GM12878 (cell line): ENCODE data around the gene TET2. TPM values are rescaled to one million over a fixed set of nuclear protein-coding genes. Genes with fewer than 3 reads are reported as not detected.

Experiments
- ATAC-seq: fragments of 200-7000 bp; cut with Tn5 transposase; 3 replicates; pipeline ENCODE4 v1.9.1; 2020; ENCODE audit warnings: mild to moderate bottlenecking, moderate library complexity
- BruUV-seq: library from RNA; stranded (reverse); fragments of 400-500 nt; replicated peaks from 2 replicates; lab custom pipeline; 2021; lab: Mats Ljungman, UMichigan
- CTCF ChIA-PET: fragments of 300-600 bp; sonication (Branson Sonifier 250); formaldehyde crosslinking; extraction: SDS; loops from one replicate; lab custom pipeline; 2021; ENCODE audit warnings: inconsistent platforms; lab: Yijun Ruan, JAX
- POLR2A ChIA-PET: fragments of 350-600 bp; formaldehyde crosslinking; extraction: SDS; loops from one replicate; lab custom pipeline; 2021; ENCODE audit warnings: inconsistent platforms; lab: Charles Lee
- RAD21 ChIA-PET: fragments of 300-600 bp; sonication (Branson Sonifier 250); formaldehyde crosslinking; loops from one replicate; lab custom pipeline; 2023; ENCODE audit warnings: antibody characterized with exemption; ENCODE audit not compliant: unreplicated experiment; lab: Charles Lee
- SMC1A ChIA-PET: fragments of 300-600 bp; sonication (Branson Sonifier 250); formaldehyde crosslinking; loops from one replicate; lab custom pipeline; 2023; ENCODE audit not compliant: unreplicated experiment, uncharacterized antibody; lab: Charles Lee
- DNase-seq: peaks from one replicate; pipeline ENCODE4 v3.0.0-alpha.2; 2011; ENCODE audit warnings: low read depth, low spot score
- FAIRE-seq: peaks from 3 replicates; lab custom pipeline; 2011; peaks lifted over from hg19 to GRCh38; lab: Jason Lieb, UNC
- H2AFZ ChIP-seq: 2 replicates; pipeline ENCODE4 v1.6.0; 2011; ENCODE audit warnings: low read depth, low read length, control low read depth; ENCODE audit not compliant: control insufficient read depth
- H3K27ac ChIP-seq: 2 replicates; pipeline ENCODE4 v1.5.1; 2011; ENCODE audit warnings: control low read depth; ENCODE audit not compliant: control insufficient read depth, insufficient read depth
- H3K27me3 ChIP-seq, 2 experiments: replicated peaks in 1 of 2; 2 replicates each; pipeline versions ENCODE4 v1.6.0 to v1.6.1; 2011; ENCODE audit warnings: low read length in 1 of 2; ENCODE audit not compliant: control insufficient read depth in 2 of 2, insufficient read depth in 2 of 2
- H3K36me3 ChIP-seq, 2 experiments: 2 replicates each; pipeline ENCODE4 v1.5.1; 2011; ENCODE audit warnings: low read length in 1 of 2; ENCODE audit not compliant: control insufficient read depth in 2 of 2, insufficient read depth in 2 of 2
- H3K4me1 ChIP-seq: 2 replicates; pipeline ENCODE4 v1.6.1; 2011; ENCODE audit warnings: mild to moderate bottlenecking, low read length, moderate library complexity, mixed read lengths; ENCODE audit not compliant: control insufficient read depth, insufficient read depth
- H3K4me2 ChIP-seq: 2 replicates; pipeline ENCODE4 v1.6.0; 2011; ENCODE audit warnings: control low read depth; ENCODE audit not compliant: control insufficient read depth, insufficient read depth
- H3K4me3 ChIP-seq: fragments of 200-600 bp; sonication (generic); 2 replicates; pipeline ENCODE4 v1.5.1; 2016
- H3K79me2 ChIP-seq: 2 replicates; pipeline ENCODE4 v1.6.0; 2011; ENCODE audit warnings: low read length; ENCODE audit not compliant: control insufficient read depth, insufficient read depth
- H3K9ac ChIP-seq: 2 replicates; pipeline ENCODE4 v1.8.0; 2011; ENCODE audit warnings: low read length, control low read depth, mixed read lengths; ENCODE audit not compliant: control insufficient read depth, insufficient read depth
- H3K9me3 ChIP-seq: replicated peaks from 3 replicates; pipeline ENCODE4 v1.5.1; 2011; ENCODE audit warnings: mild to moderate bottlenecking, low read length; ENCODE audit not compliant: control insufficient read depth, insufficient read depth
- H4K20me1 ChIP-seq: 2 replicates; pipeline ENCODE4 v1.6.0; 2011; ENCODE audit not compliant: control insufficient read depth, insufficient read depth
- HDAC2 ChIP-seq: fragments of 200-600 bp; sonication (generic); IDR thresholded peaks from 2 replicates; pipeline ENCODE4 v1.6.1; 2017
- NR2C1 ChIP-seq: fragments of 450-650 bp; IDR thresholded peaks from 2 replicates; pipeline ENCODE4 v1.6.1; 2017; ENCODE audit warnings: antibody characterized with exemption, mild to moderate bottlenecking, moderate library complexity
- ZNF274 ChIP-seq: IDR thresholded peaks from one replicate; pipeline ENCODE4 v1.8.0; 2011; ENCODE audit not compliant: insufficient read length, insufficient read depth
- WGBS: methylation state at CpG from one replicate; pipeline ENCODE4 v1.1.6; 2016; ENCODE audit warnings: low lambda C conversion rate; ENCODE audit not compliant: insufficient replicate concordance, insufficient coverage; ENCODE audit errors: missing lambda C conversion rate; 5-methylcytosine and 5-hydroxymethylcytosine counted together
- in situ Hi-C: fragments of 300-500 bp; cut with MboI; formaldehyde crosslinking; loops from 9 replicates; pipeline ENCODE4 v1.14.3; 2018; ENCODE audit warnings: mixed read lengths
- intact Hi-C: fragments of 100-400 bp; cut with micrococcal nuclease; formaldehyde crosslinking; loops from one replicate; pipeline ENCODE4 v1.14.2; 2022; ENCODE audit not compliant: unreplicated experiment
- polyA plus RNA-seq, 11 experiments: library from polyadenylated mRNA; depleted of rRNA in 4 of 11; unstranded in 6 of 11; stranded (reverse) in 5 of 11; fragments of >200 nt; fragmentation: Nextera tagmentation in 4 of 11; fragmentation: Illumina TruSeq in 1 of 11; extraction: Ambion mirVana in 4 of 11; extraction: Trizol in 1 of 11; gene quantifications; 1 replicate in 1 of 11; 2 replicates in 10 of 11; pipeline versions ENCODE4 v1.2.1 to v1.2.3, GENCODE V29; 2011 to 2016; ENCODE audit warnings: inconsistent platforms in 2 of 11, missing spikeins in 2 of 11, low read depth in 1 of 11
- total RNA-seq, 4 experiments: library from RNA; depleted of rRNA in 3 of 4; stranded (reverse); fragments of >200 nt in 3 of 4; fragmentation: Illumina TruSeq in 1 of 4; extraction: Trizol in 1 of 4; gene quantifications; 2 replicates each; pipeline versions ENCODE4 v1.2.1 to v1.2.3, GENCODE V29; 2013 to 2021
- TF ChIP-seq, protein P1 (sequence below): IDR thresholded peaks from 2 replicates; pipeline ENCODE4 v1.6.1; 2012; ENCODE audit warnings: low read depth, low read length, improper control_type of control experiment
- TF ChIP-seq, protein P2 (sequence below): fragments of 450-650 bp; IDR thresholded peaks from 2 replicates; pipeline ENCODE4 v1.6.1; 2016; ENCODE audit warnings: mild to moderate bottlenecking

The TET2 gene
- total and polyA plus RNA-seq, 10 of the 15 experiments (the other 5 are each of a cell fraction or from before 2014, with no cell fraction given), result 3.7 to 49.0 (median 27.5) TPM

DNA sequence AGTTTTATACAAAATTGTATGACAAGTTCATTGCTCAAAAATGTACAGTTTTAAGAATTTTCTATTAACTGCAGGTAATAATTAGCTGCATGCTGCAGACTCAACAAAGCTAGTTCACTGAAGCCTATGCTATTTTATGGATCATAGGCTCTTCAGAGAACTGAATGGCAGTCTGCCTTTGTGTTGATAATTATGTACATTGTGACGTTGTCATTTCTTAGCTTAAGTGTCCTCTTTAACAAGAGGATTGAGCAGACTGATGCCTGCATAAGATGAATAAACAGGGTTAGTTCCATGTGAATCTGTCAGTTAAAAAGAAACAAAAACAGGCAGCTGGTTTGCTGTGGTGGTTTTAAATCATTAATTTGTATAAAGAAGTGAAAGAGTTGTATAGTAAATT, 131.0 kb downstream of the TET2 start:
- no peak for ATAC-seq
- 100% methylated on average over 1 of the region's 1 CpG for WGBS
- CTCF ChIA-PET, result interaction anchor here (0.7 to 1.7 kb wide), 4 partner anchors 16 to 196 kb away, joined by 3 to 5 read pairs (median 3); partner anchors contain the start of gene PPA2
- Histone ChIP-seq H3K27ac (no peak overlapping the region), H3K27me3 (no peaks in the 10 kb centered on the region), H3K36me3 (peaks cover 6 to 22% of the 10 kb centered on the region in 2 experiments), H3K9me3 (no peaks in the 10 kb centered on the region), H3K4me2 (no peak overlapping the region), H3K4me1 (no peaks in the 10 kb centered on the region), H3K79me2 (no peaks in the 10 kb centered on the region), H4K20me1 (no peaks in the 10 kb centered on the region), H2AFZ (no peak overlapping the region), H3K9ac (no peak overlapping the region), H3K4me3 (no peak overlapping the region)
- DNase-seq, result no peak
- TF ChIP-seq HDAC2 (no peak), ZNF274 (no peak)
- TF ChIP-seq, protein P1, sequence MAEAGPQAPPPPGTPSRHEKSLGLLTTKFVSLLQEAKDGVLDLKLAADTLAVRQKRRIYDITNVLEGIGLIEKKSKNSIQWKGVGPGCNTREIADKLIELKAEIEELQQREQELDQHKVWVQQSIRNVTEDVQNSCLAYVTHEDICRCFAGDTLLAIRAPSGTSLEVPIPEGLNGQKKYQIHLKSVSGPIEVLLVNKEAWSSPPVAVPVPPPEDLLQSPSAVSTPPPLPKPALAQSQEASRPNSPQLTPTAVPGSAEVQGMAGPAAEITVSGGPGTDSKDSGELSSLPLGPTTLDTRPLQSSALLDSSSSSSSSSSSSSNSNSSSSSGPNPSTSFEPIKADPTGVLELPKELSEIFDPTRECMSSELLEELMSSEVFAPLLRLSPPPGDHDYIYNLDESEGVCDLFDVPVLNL, result no peak
- intact Hi-C loops, result no loop called here
- BruUV-seq, result no TSS peak
- POLR2A ChIA-PET, result interaction anchor here (1.1 kb wide), 1 partner anchor 64 kb away, joined by 3 read pairs; no protein-coding TSS in a partner anchor
- RAD21 ChIA-PET, result interaction anchor here (1.7 kb wide), 1 partner anchor 196 kb away, joined by 3 read pairs; the partner anchor contains the start of gene PPA2
- SMC1A ChIA-PET, result interaction anchor here (0.7 to 1.8 kb wide), 7 partner anchors 14 to 179 kb away, joined by 3 to 6 read pairs (median 3); no protein-coding TSS in a partner anchor
- FAIRE-seq, result no peak
- in situ Hi-C loops, result no loop called here

DNA sequence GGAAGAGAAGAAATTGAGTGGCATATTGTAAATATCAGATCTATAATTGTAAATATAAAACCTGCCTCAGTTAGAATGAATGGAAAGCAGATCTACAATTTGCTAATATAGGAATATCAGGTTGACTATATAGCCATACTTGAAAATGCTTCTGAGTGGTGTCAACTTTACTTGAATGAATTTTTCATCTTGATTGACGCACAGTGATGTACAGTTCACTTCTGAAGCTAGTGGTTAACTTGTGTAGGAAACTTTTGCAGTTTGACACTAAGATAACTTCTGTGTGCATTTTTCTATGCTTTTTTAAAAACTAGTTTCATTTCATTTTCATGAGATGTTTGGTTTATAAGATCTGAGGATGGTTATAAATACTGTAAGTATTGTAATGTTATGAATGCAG, 132.6 kb downstream of the TET2 start:
- POLR2A ChIA-PET, result no interaction called here
- RAD21 ChIA-PET, result interaction anchor here (0.6 kb wide), 1 partner anchor 140 kb away, joined by 3 read pairs; no protein-coding TSS in a partner anchor
- DNase-seq, result no peak
- Histone ChIP-seq H3K9me3 (no peaks in the 10 kb centered on the region), H3K4me2 (no peak overlapping the region), H2AFZ (no peak overlapping the region), H3K9ac (no peak overlapping the region), H4K20me1 (no peaks in the 10 kb centered on the region), H3K36me3 (peaks cover 6 to 19% of the 10 kb centered on the region in 2 experiments), H3K79me2 (no peaks in the 10 kb centered on the region), H3K4me1 (no peaks in the 10 kb centered on the region), H3K4me3 (no peak overlapping the region), H3K27ac (no peak overlapping the region), H3K27me3 (no peaks in the 10 kb centered on the region)
- BruUV-seq, result no TSS peak
- FAIRE-seq, result no peak
- TF ChIP-seq NR2C1, result no peak
- TF ChIP-seq, protein P2, sequence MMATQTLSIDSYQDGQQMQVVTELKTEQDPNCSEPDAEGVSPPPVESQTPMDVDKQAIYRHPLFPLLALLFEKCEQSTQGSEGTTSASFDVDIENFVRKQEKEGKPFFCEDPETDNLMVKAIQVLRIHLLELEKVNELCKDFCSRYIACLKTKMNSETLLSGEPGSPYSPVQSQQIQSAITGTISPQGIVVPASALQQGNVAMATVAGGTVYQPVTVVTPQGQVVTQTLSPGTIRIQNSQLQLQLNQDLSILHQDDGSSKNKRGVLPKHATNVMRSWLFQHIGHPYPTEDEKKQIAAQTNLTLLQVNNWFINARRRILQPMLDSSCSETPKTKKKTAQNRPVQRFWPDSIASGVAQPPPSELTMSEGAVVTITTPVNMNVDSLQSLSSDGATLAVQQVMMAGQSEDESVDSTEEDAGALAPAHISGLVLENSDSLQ, result 0 out of 2 replicates have a peak, but pooled peaks have one; percentile 20
- WGBS, result 100% methylated on average over 1 of the region's 1 CpG
- in situ Hi-C loops (no loop called here), intact Hi-C loops (no loop called here)
- SMC1A ChIA-PET, result interaction anchor here (0.6 to 1.3 kb wide), 2 partner anchors 15 to 84 kb away, joined by 3 to 4 read pairs; no protein-coding TSS in a partner anchor
- CTCF ChIA-PET, result no interaction called here
- ATAC-seq, result no peak
